ENCODE measurements around the gene FOXP4. TPM values are rescaled to one million over a fixed set of nuclear protein-coding genes. Genes with fewer than 3 reads are reported as not detected.

FOXP4 gene
- total RNA-seq, 1 experiment from 2014 or later, result 26.0 TPM

- TF ChIP-seq EZH2 (IDR thresholded peaks at IDR 0.05; ENCODE audit: low read depth) (no peak), CTCF (conservative IDR thresholded peaks at IDR 0.05) (no peak)
- Histone ChIP-seq H3F3A (ENCODE audit: insufficient read depth, low read depth) (no peaks in the 10 kb centered on the region), H3K36me3 (ENCODE audit: low read depth) (no peaks in the 10 kb centered on the region), H3K9me2 (ENCODE audit: insufficient read depth) (no peaks in the 10 kb centered on the region), H3K27me3 (ENCODE audit: insufficient read depth, low read depth) (no peaks in the 10 kb centered on the region), H3K9me3 (ENCODE audit: insufficient read depth, low read depth) (no peaks in the 10 kb centered on the region), H3K4me3 (no peak overlapping the region), H3K79me2 (ENCODE audit: low read depth) (no peaks in the 10 kb centered on the region), H4K20me1 (ENCODE audit: insufficient read depth) (no peaks in the 10 kb centered on the region; the same call in 1 of the 2 replicates), H3K27ac (no peak overlapping the region), H2AFZ (no peak overlapping the region), H3K4me2 (no peak overlapping the region), H3K4me1 (replicated peaks; ENCODE audit: insufficient read depth) (peaks cover 14% of the 10 kb centered on the region; the same call in 1 of the 2 replicates)
- ChIA-PET CTCF (interaction anchor here (0.7 kb wide), 1 partner anchor 67 kb away, joined by 13 read pairs; no protein-coding TSS in a partner anchor), POLR2A (ENCODE audit: unreplicated experiment) (interaction anchor here (0.6 to 0.7 kb wide), 2 partner anchors 10 to 14 kb away, joined by 5 read pairs; no protein-coding TSS in a partner anchor)
- no TSS peak for BruUV-seq (replicated peaks)
- intact Hi-C loops (cut with micrococcal nuclease; ENCODE audit: unreplicated experiment), result no loop called here
- no peak for DNase-seq
Observed at GRCh38 chr6:41530476-41530875, 15.7 kb upstream of the FOXP4 start.

GRCh38 chr6:41531016-41531415, 15.2 kb upstream of the FOXP4 start:
- H2AFZ ChIP-seq, result no peak overlapping the region
- DNase-seq, result no peak
- H3K36me3 ChIP-seq (ENCODE audit: low read depth), result no peaks in the 10 kb centered on the region
- no peak overlapping the region for H3K4me3 ChIP-seq
- H4K20me1 ChIP-seq (ENCODE audit: insufficient read depth), result no peaks in the 10 kb centered on the region; the same call in 1 of the 2 replicates
- CTCF ChIA-PET, result interaction anchor here (0.7 kb wide), 1 partner anchor 68 kb away, joined by 13 read pairs; no protein-coding TSS in a partner anchor
- POLR2A ChIA-PET (ENCODE audit: unreplicated experiment), result no interaction called here
- intact Hi-C loops (cut with micrococcal nuclease; ENCODE audit: unreplicated experiment), result no loop called here
- no peaks in the 10 kb centered on the region for H3K27me3 ChIP-seq (ENCODE audit: insufficient read depth, low read depth)
- H3F3A ChIP-seq (ENCODE audit: insufficient read depth, low read depth), result no peaks in the 10 kb centered on the region
- H3K9me3 ChIP-seq (ENCODE audit: insufficient read depth, low read depth), result no peaks in the 10 kb centered on the region
- no TSS peak for BruUV-seq (replicated peaks)
- H3K27ac ChIP-seq, result no peak overlapping the region
- TF ChIP-seq CTCF (conservative IDR thresholded peaks at IDR 0.05) (no peak), EZH2 (IDR thresholded peaks at IDR 0.05; ENCODE audit: low read depth) (no peak)
- peaks cover 14% of the 10 kb centered on the region; the same call in 1 of the 2 replicates for H3K4me1 ChIP-seq (replicated peaks; ENCODE audit: insufficient read depth)
- no peak overlapping the region for H3K4me2 ChIP-seq
- no peaks in the 10 kb centered on the region for H3K79me2 ChIP-seq (ENCODE audit: low read depth)
- H3K9me2 ChIP-seq (ENCODE audit: insufficient read depth), result no peaks in the 10 kb centered on the region

GRCh38 chr6:41531591-41532582, 14.3 kb upstream of the FOXP4 start:
- Histone ChIP-seq H3F3A (ENCODE audit: insufficient read depth, low read depth) (peaks cover 7% of the 10 kb centered on the region), H3K27me3 (ENCODE audit: insufficient read depth, low read depth) (no peaks in the 10 kb centered on the region), H3K36me3 (ENCODE audit: low read depth) (no peaks in the 10 kb centered on the region), H2AFZ (no peak overlapping the region), H3K4me1 (replicated peaks; ENCODE audit: insufficient read depth) (peaks cover 21% of the 10 kb centered on the region), H3K9me2 (ENCODE audit: insufficient read depth) (no peaks in the 10 kb centered on the region), H4K20me1 (ENCODE audit: insufficient read depth) (peaks cover 3% of the 10 kb centered on the region; the same call in 1 of the 2 replicates), H3K4me2 (no peak overlapping the region), H3K27ac (no peak overlapping the region), H3K4me3 (no peak overlapping the region), H3K9me3 (ENCODE audit: insufficient read depth, low read depth) (no peaks in the 10 kb centered on the region), H3K79me2 (ENCODE audit: low read depth) (no peaks in the 10 kb centered on the region)
- TF ChIP-seq CTCF (conservative IDR thresholded peaks at IDR 0.05) (no peak), EZH2 (IDR thresholded peaks at IDR 0.05; ENCODE audit: low read depth) (no peak)
- CTCF ChIA-PET, result interaction anchor here (0.5 to 0.7 kb wide), 2 partner anchors 103 to 151 kb away, joined by 4 read pairs; no protein-coding TSS in a partner anchor
- DNase-seq, result no peak
- no TSS peak for BruUV-seq (replicated peaks)
- intact Hi-C loops (cut with micrococcal nuclease; ENCODE audit: unreplicated experiment), result no loop called here
- POLR2A ChIA-PET (ENCODE audit: unreplicated experiment), result no interaction called here
